ENCODE data around the gene PHACTR3. TPM values are rescaled to one million over a fixed set of nuclear protein-coding genes. Genes with fewer than 3 reads are reported as not detected.

PHACTR3 gene
- total RNA-seq, 1 experiment from 2014 or later: not detected

DNA sequence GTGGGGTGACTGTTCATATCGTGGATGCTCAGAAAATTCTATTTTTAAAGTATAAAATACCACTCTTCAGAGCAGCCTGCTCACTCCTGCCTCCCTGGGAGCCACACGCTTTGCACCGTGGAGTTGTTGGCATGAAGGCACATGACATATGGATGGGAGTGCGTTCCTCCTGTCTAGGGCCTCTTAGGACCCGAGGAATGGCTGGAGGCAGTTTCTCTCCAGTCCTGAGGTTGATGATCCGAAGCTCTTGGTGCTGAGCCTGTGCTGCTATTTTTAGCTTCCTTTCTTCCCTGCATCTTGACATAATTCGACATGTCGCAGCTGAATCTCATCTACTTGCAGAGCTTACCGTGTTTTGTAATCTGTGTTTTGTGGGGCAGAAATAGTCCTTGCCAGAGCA lies 73.9 kb downstream of the PHACTR3 start:
- H2BK5ac ChIP-seq (ENCODE audit: insufficient read length, low read length): no peak overlapping the region
- no peak overlapping the region for H2AFZ ChIP-seq (ENCODE audit: low read length)
- no peaks in the 10 kb centered on the region for H3K79me2 ChIP-seq (ENCODE audit: insufficient read depth, low read length)
- no peak overlapping the region for H3K27ac Mint-ChIP-seq
- no peaks in the 10 kb centered on the region for H3K23me2 ChIP-seq (ENCODE audit: insufficient read length, low read depth, low read length, poor library complexity, severe bottlenecking)
- H3K18ac ChIP-seq (ENCODE audit: insufficient read length, low read depth, low read length): no peak overlapping the region
- H2BK20ac ChIP-seq (ENCODE audit: low read depth, low read length, poor library complexity, severe bottlenecking): no peak overlapping the region
- H3K14ac ChIP-seq (ENCODE audit: insufficient read depth, low read length): no peak overlapping the region
- DNase-seq: no peak
- H3K9ac ChIP-seq (ENCODE audit: extremely low read depth, insufficient read length, low read length): no peak overlapping the region
- no peak overlapping the region for H3K27ac ChIP-seq (ENCODE audit: insufficient read length, low read depth, low read length)
- H2AK5ac ChIP-seq (ENCODE audit: insufficient read length, low read length): no peak overlapping the region
- H3K79me1 ChIP-seq (ENCODE audit: insufficient read depth, low read depth, low read length, poor library complexity, severe bottlenecking): no peaks in the 10 kb centered on the region
- H4K91ac ChIP-seq (ENCODE audit: insufficient read length, low read depth, low read length): no peak overlapping the region
- TF ChIP-seq, protein P1, sequence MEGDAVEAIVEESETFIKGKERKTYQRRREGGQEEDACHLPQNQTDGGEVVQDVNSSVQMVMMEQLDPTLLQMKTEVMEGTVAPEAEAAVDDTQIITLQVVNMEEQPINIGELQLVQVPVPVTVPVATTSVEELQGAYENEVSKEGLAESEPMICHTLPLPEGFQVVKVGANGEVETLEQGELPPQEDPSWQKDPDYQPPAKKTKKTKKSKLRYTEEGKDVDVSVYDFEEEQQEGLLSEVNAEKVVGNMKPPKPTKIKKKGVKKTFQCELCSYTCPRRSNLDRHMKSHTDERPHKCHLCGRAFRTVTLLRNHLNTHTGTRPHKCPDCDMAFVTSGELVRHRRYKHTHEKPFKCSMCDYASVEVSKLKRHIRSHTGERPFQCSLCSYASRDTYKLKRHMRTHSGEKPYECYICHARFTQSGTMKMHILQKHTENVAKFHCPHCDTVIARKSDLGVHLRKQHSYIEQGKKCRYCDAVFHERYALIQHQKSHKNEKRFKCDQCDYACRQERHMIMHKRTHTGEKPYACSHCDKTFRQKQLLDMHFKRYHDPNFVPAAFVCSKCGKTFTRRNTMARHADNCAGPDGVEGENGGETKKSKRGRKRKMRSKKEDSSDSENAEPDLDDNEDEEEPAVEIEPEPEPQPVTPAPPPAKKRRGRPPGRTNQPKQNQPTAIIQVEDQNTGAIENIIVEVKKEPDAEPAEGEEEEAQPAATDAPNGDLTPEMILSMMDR (conservative IDR thresholded peaks at IDR 0.05): no peak
- no peak overlapping the region for H4K5ac ChIP-seq (ENCODE audit: insufficient read length, low read depth, low read length)
- H3K9me3 Mint-ChIP-seq: peaks cover 0 to 85% of the 10 kb centered on the region in 2 experiments; a peak in 2 of 5 replicates
- no peak overlapping the region for H3T11ph ChIP-seq (ENCODE audit: low read length)
- H2BK120ac ChIP-seq (ENCODE audit: low read depth, low read length, poor library complexity, severe bottlenecking): no peak overlapping the region
- H3K56ac ChIP-seq (ENCODE audit: insufficient read length, low read depth, low read length): no peak overlapping the region
- no peaks in the 10 kb centered on the region for H3K9me3 ChIP-seq (ENCODE audit: control insufficient read depth, low read depth, low read length)
- WGBS (ENCODE audit: extremely low coverage, insufficient read length, low lambda C conversion rate): no CpG with 5 or more reads among the region's 9 CpGs
- H3K27me3 Mint-ChIP-seq (ENCODE audit: low read depth): peaks cover 51% of the 10 kb centered on the region
- no peak overlapping the region for H3K4me3 Mint-ChIP-seq
- no peak overlapping the region for H2BK15ac ChIP-seq (ENCODE audit: low read depth, low read length)
- no peak overlapping the region for H3K23ac ChIP-seq (ENCODE audit: insufficient read length, low read depth, low read length)
- H3K4ac ChIP-seq (ENCODE audit: low read depth, low read length): no peak overlapping the region
- H3K4me2 ChIP-seq (ENCODE audit: insufficient read depth, insufficient read length, low read length): no peak overlapping the region
- H4K20me1 ChIP-seq (ENCODE audit: control insufficient read depth, insufficient read depth, insufficient read length): no peaks in the 10 kb centered on the region
- no peak overlapping the region for H2BK12ac ChIP-seq (ENCODE audit: insufficient read length, low read depth, low read length)
- H3K27me3 ChIP-seq (ENCODE audit: insufficient read depth, low read length): no peaks in the 10 kb centered on the region
- no peaks in the 10 kb centered on the region for H3K4me1 Mint-ChIP-seq
- H3K4me1 ChIP-seq (ENCODE audit: insufficient read depth, low read length): no peaks in the 10 kb centered on the region
- H3K36me3 Mint-ChIP-seq (ENCODE audit: insufficient read depth in 1 of 3, low read depth in 3 of 3): peaks cover 0 to 8% (median 0%) of the 10 kb centered on the region in 3 experiments; a peak in 2 of 7 replicates
- H4K8ac ChIP-seq (replicated peaks; ENCODE audit: insufficient read length, low read depth, low read length): no peak overlapping the region

All from H9 (cell line).